ENCODE measurements around the gene DHRS11.

- no peak for TF ChIP-seq CTCF (IDR thresholded peaks at IDR 0.05; ENCODE audit: poor library complexity, severe bottlenecking)
- TF ChIP-seq EP300 (conservative IDR thresholded peaks at IDR 0.05; ENCODE audit: poor library complexity, severe bottlenecking) = no peak
- no peak for TF ChIP-seq TAF1 (IDR thresholded peaks at IDR 0.05; ENCODE audit: low read depth)
- no peak for TF ChIP-seq RAD21 (conservative IDR thresholded peaks at IDR 0.05)
These were observed 3.1 kb downstream of the DHRS11 start for GRCh38 chr17:36594626-36595401.
